GM18870 (cell line): ENCODE data around the gene PDPK1.

Source experiments
- ATAC-seq: cut with Tn5 transposase; IDR thresholded peaks from one replicate; pipeline ENCODE4 v1.9.1; 2021; ENCODE audit warnings: moderate library complexity; ENCODE audit not compliant: unreplicated experiment

Gene PDPK1

DNA sequence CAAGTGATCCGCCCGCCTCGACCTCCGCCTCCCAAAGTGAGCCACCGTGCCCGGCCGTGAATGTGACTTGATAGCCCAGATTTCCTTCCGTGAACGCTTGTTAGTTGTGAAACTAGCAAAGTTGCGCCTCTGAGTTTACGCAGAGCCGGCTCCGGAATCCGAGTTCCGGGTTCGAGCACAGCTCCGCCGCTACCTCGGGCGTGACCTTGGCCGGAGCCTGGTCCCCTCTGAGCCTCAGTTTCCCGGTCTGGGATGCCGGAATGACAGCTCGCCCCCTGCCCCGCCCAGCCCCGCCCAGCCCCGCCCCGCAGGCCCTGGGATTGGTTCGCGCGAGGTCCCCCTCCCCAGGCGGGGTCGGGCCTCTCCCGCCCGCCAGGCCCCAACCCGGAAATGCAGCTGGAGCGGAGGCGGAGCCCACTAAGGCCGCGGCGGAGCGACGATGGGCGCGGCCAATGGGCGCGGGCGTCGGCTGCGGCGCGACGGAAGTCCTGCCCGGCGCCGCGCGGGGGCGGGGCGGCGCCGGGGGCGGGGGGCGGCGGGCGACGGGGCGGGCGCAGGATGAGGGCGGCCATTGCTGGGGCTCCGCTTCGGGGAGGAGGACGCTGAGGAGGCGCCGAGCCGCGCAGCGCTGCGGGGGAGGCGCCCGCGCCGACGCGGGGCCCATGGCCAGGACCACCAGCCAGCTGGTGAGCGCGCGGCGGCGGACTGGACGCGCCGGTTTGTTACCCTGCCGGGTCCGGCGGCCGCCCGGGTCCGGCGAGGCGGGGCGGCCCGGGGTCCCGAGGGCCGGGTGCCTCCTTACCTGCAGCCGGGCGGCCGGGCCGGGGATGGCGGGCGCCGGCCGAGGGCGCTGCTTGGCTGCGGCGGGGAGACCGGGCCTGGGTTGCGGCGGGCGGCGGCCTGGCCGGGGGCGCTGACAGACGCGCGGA, at the start of gene PDPK1:
Gene PDPK1 (plus strand): TSS at position 571 of the 929 bp plus-strand sequence. CDS start 92 bp downstream, at position 663.
- ATAC-seq, result no peak

DNA sequence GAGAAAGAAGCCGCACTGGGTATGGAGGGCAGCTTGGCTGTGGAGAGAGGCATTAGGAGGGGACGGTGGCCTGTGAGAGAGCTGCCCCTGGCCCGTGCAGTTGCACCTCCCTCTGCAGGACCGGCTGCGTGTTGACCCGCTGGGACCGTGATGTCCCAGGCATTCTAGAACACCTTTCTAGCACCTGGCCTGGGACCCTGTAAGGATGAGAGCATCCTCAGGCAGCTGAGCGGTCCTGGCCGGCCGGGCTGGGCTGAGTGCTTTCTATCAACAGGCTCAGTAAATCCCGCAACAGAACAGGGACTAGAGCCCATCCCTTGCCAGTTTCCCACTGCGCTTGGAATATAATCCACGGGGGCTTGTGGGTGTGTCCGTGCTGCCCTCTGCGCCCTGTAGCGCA, 48.2 kb upstream of the PDPK1 start:
- no peak for ATAC-seq

DNA sequence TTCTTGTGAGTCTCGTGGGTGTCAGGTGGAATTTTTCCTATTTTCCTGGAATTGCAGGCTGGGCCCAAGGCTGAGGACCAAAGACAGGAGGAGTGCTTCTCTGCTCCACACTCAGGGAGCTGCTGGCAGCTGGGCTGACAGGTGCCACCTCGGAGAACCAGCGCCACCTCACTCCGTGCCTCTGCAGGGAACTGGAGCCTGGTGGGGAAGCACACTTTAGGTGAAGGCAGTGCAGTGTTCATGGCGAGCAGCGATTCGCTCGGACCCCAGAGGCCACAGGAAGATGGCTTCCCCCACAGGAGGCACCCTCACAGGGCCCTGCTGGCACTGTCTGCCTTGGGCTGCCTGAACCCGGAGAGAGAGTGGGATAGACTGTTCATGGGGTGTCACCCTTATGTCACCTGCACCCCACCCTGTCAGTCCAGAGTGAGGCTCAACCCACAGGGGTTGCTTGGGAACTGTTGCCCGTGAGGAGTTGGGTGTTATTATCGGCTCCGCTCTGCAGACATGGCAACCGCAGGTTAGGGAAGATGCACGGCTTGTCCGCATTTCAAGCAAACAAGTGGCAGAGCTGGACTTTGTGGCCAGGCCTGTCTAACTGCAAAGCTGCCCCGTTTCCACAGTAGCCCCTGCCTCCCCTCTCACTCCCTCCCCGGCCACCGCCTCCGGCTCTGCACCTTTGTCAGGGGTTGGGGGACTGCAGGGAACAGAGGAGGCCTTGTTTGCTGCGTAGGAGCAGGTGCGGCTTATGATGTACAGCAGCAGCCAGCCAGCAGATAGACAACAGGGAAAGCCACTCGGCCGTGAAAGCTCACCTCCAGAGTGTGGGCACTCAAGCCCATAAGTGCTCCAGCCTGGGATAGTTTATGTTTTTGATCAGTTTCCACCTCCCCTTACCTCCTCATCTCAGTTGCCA, 47.4 kb upstream of the PDPK1 start:
- ATAC-seq, result no peak

DNA sequence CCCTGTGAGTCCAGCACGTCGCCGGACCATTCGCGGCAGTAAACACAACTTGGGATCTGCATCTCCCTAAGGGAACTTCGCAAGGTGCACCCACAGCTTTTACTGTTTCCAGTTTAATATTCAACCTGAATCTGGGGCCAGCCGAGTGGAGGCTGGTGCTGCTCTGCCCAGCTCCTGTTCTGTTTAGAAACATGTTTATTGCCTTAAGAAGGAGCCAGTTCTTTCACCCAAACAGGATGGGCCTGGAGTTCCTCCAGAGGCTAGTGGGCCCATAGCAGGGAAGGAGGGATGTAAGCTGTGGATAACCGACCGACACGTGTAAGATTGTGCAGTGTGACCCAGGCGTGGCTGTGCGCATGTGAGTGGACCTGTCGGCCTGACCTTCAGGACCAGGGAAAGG, 45.5 kb upstream of the PDPK1 start:
- ATAC-seq, result no peak

DNA sequence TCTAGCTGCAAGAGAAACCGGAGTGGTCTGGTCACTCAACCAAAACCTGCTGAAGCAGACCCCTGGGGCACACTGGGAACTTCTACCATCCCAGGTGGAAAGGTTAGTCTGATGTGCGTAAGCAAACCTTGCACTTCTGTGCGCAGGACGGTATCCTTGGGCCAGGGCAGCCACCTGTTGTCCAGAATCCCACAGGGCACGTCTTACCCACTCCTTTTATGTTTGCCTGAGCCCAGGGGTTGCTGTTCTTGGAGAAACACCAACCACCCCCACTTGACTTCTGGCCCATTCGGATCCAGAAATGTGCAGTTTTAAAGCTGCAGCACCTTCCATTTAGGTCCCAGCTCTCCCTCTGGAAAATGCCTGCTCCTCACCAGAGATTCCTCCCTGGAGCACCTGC, 44.2 kb upstream of the PDPK1 start:
- no peak for ATAC-seq

DNA sequence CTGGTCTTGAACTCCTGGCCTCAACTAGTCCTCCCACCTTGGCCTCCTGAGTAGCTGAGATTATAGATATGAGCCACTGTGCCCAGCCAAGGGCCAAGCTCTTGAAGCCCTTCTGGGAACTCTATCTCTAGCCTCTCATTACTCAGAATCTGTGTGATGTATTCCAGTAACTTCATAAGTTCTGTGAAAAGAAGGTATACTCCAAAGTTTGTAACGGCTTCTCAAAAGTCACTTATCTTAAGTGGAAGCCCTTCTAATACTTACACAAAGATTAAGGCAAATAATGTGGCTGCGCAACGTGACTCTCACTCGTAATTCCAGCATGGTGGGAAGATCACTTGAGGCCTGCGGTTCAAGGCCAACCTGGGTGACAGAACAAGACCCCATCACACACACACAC, 43.2 kb upstream of the PDPK1 start:
- ATAC-seq, result no peak

DNA sequence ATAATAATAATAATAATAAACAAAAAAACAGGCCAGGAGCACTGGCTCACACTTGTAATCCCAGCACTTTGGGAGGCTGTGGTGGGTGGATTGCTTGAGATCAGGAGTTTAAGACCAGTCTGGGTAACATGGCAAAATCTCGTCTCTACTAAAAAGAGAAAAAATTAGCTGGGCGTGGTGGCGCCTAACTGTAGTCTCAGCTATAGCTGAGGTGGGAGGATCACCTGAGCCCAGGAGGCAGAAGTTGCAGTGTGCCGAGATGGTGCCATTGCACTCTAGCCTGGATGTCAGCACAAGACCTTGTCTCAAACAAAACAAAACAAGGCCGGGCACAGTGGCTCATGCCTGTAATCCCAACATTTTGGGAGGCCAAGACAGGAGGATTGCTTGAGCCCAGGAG, 42.8 kb upstream of the PDPK1 start:
- no peak for ATAC-seq

DNA sequence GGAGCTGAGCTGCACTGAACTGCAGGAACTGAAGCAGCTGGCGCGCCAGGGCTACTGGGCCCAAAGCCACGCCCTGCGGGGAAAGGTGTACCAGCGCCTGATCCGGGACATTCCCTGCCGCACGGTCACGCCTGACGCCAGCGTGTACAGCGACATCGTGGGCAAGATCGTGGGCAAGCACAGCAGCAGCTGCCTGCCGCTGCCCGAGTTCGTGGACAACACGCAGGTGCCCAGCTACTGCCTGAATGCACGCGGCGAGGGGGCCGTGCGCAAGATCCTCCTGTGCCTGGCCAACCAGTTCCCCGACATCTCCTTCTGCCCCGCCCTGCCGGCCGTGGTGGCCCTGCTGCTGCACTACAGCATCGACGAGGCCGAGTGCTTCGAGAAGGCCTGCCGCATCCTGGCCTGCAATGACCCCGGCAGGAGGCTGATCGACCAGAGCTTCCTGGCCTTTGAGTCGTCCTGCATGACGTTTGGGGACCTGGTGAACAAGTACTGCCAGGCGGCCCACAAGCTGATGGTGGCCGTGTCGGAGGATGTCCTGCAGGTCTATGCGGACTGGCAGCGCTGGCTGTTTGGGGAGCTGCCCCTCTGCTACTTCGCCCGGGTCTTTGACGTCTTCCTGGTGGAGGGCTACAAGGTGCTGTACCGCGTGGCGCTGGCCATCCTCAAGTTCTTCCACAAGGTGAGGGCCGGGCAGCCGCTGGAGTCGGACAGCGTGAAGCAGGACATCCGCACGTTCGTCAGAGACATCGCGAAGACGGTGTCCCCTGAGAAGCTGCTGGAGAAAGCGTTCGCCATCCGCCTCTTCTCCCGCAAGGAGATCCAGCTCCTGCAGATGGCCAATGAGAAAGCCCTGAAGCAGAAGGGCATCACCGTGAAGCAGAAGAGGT, 41.4 kb upstream of the PDPK1 start:
- ATAC-seq, result no peak

DNA sequence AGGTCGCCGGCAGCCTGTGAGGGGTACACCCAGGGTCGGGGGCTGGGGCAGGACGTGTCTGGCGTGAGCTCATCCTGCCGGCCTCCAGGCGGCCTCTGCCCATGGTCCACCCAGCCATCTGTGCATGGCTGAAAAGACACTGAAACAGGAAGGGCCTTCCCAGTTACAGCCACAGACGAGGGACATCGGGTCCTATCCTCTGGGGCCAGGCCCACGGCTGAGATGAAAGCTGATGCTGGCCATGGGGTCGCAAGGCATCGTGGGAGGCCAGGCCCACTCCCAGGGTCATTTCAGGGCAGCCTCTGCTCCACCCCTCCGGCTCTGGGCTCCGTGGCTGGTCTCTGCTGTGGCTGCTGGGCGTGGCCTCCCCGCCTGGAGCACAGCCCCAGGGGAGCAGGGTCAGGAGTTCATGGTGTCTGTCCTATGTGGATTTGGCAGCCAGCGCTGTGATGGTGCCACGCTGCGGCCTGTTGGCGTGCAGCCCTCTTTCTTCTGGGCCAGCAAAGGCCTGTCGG, 40.6 kb upstream of the PDPK1 start:
- ATAC-seq, result no peak

DNA sequence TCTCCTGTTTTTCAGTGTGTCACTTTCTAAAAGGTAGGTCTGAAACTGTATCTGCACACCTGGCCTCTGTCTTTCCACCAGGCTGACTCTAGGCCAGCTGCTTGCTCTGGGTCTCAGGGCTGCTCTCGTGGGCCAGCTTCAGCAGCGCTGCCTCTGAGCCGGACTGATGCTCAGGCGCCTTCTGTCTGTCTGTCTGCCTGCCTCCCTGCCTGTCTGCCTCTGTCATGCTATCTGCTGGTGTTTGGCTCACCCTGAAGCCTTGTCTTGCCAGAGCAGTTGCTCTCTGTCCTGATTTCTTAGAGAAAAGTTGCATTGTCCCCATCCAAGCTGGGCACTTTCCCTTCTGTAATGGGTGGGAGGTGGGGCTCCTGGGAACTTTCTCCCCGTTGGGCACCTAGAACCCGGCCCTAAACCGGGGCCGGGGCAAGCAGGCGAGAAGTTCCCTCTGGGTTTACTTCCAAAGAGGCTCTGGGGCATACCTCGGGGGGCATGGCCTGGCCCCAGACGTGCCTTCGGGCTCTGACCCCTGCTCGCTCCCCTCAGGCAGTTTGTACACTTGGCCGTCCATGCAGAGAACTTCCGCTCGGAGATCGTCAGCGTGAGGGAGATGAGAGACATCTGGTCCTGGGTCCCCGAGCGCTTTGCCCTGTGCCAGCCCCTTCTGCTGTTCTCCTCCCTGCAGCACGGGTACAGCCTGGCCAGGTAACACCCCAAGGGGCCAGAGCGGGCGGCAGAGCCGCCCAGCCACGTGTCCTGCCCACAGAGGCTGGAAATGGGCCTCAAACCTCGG, 39.9 kb upstream of the PDPK1 start:
- no peak for ATAC-seq

DNA sequence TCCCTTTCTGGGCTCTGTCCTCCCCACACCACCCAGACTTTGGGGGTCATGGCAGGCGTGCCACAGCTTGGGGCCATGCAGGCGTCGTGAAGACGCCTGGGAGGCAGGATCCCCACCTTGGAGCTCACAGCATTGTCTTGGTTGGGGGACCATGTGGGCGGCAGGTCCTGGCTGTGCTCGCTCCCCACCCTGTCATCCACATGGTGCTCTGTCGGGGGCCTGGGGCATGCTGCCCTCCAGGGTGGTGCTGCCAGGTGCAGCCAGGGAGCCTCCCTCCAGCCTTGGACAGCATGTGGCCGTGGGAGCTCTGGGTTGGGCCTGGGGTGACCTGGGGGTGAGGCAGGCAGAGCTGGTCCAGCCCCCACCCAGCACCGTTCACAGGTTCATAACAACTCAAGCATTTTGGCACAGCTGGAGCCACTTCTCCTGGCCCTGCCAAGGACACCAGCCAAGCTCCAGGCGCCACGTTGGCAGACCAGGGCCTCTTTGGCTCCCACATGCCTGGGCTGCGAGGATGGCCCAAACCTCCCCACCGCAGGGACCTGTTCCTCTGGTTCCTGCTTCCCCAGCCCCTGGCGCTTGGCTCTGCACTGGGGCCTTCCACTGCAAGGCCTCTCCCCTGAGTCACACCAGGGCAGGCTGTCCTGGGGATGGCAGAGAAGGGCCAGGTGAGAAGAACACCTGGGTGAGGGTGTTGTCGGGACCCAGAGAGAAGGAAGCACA, 39.1 kb upstream of the PDPK1 start:
- no peak for ATAC-seq

DNA sequence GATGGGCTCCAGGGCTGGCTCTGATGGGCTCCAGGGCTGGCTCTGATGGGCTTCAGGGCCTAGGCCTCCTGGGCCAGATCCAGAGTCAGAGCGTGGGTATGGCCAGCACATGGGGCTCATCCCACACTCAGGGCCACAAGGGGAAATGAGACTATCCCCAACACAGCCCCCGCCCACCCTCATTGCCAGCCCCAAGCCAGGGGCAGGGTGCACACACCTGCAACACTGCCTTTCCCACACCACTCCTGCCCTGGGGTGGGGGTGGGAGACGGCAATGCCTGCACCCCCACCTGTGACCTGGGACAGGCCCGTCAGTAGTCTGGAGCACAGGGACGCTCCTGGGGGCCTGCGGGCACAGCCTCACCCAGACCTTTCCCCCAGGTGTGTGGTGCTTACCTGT, 38.4 kb upstream of the PDPK1 start:
- no peak for ATAC-seq

DNA sequence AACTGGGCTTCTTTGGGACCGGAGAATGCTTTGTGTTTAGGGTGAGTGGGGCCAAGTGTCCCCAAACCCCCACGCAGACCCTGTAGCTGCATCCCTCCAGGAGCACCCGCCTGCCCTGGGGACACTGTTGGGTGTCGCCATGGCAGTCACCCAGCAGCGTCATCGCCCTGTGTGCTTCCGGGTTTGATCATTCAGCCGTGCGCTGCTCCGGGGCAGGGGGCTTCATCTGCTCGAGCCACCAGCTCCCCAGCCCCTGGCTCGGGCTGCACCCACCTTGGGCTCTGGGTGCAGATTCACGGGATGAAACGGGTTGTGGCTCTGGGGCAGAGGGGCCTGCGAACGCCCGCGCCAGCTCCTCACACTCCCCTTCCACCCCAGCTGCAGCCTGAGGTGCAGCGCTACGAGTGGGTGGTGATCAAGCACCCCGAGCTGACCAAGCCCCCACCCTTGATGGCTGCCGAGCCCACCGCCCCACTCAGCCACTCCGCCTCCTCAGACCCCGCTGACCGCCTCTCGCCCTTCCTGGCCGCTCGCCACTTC, 37.9 kb upstream of the PDPK1 start:
- ATAC-seq, result no peak

DNA sequence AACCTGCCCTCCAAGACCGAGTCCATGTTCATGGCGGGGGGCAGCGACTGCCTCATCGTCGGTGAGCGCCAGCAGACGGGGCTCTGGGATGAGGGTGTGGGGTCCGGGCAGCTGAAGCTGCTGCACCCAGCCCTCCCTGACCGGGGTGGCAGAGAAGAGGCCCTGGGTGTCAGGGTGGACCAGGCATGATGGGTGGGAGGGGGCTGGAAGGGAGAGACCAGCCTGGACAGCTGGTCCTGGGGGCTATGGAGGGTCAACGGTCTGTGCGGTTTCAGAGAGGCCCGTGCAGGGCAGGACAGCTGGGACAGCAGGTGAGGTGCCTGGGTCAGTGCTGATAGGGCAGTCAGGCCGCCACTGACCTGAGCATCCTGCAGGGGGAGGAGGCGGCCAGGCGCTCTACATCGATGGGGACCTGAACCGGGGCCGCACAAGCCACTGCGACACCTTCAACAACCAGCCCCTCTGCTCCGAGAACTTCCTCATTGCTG, 37.3 kb upstream of the PDPK1 start:
- no peak for ATAC-seq

DNA sequence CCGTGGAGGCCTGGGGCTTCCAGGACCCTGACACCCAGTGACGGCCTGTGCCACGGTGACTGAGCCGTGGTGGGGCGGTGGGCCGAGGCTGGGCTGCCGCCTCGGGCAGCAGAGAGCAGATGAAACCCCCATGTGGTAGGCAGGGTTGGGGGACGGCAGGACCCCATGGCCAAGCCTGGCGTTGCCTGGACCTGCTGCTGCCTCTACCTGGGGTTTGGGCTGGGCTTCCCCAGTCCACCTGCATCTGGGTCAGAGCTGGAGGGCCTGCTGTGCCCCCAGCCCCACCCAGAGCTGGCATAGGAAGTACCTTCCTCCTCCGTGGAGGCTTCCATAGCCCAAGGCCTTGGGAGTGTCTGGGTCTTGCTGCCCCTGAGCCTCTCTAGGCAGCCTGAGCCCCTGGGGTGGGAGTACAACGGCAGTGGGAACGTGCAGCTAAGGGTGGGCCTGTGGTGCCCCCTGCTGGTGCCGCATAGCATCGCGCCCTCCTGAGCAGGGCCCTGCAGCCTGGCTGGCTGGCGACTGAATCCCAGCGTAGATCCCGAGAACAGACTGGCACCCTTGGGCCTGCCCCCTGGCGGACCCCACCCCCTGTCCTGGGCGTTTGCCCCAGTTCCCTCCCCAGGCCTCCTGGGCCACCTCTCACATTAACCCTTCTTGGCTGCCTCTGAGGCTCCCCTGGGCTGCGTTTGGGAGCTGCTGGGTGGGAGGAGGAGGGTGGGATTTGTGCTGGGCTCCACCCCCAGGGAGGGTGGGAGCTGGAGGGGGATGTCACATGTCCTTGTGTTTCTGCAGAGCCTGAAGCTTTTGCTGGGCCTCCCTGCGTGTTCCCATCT, 36.7 kb upstream of the PDPK1 start:
- ATAC-seq, result no peak

DNA sequence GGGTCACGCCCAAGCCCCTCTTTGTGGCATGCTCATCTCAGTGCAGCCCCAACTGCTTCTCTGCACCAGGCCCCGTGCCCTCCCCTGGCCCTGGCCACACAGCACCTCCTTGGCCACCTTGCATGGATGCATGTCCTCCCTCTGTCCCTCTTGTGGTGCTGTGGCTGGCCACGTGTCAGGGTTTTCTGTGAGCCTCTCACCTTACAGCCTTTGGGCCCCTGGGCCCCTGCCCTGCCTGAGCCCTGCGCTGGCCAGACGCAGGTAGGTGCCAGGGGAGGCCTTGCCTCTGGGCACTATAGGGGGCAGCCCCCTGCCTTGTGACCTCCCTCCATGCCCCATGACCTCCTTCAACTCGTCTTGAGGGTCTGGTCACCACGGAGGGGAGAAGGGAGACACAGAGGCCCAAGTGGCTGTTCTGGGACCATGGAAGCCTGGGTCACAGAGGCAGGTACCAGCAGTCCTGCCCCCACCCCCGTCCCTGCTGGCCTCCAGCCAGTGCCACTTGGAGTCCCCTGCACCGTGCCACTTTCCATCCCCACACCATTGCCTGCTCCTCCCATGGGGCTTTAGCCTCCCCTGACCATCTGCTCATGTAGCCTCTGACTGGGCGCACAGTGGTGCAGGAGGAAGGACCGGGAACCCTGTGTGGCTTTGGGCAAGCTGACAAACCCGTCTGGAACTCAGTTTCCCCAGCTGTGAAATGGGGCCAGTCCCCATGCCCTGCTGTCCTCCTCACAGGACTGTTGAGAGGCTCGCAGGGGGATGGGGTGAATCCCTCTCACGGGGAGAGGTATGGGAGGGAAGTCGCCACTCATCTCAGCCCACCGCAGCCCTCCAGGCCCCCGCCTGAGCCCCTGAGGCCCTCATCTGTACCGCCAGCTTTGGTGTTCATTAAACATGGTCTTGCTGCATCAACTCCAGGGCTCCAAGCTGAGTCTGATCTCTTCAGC, 35.6 kb upstream of the PDPK1 start:
- ATAC-seq, result no peak

DNA sequence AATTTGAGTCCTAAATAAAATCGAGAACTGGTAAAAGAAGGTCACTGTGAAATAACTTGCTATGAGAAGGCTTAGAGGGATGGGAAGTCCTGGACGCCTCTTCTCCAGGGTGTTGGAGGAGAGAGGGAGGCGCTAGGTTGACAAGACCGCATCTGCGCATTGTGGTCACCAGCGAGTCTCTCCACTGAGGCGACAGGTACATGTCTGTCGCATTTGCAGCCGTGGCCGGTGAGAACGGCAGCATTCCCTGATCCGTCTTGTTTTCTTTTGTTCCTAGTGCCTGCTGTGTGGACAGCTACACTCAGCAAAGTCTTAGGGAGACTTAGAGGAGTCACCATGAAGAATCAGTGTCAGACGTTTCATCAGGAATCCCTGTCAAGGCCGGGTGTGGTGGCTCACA, 32.1 kb upstream of the PDPK1 start:
- ATAC-seq, result no peak
